Muscle of arm (tissue), 12 donors: ENCODE results near the gene GAS7. TPM values are rescaled to one million over a fixed set of nuclear protein-coding genes. Genes with fewer than 3 reads are reported as not detected.
"Not testable (repeated sequence)": the region's sequence is repeated elsewhere in the genome, so short reads cannot be mapped to it uniquely, and the experiment has no call there.

Experiments used
- DNase-seq: peaks from one replicate; pipeline ENCODE4 v3.0.0-alpha.2; 2013
- polyA plus RNA-seq, 12 donors: library from polyadenylated mRNA; unstranded; fragments of 120-200 nt; gene quantifications; one replicate each; pipeline ENCODE4 v1.2.1, GENCODE V29; 2013; ENCODE audit not compliant: insufficient read length in 12 of 12

The GAS7 gene
- polyA plus RNA-seq, 12 donors = 49.1 to 97.0 (median 61.1) TPM; not detected in 1

DNA sequence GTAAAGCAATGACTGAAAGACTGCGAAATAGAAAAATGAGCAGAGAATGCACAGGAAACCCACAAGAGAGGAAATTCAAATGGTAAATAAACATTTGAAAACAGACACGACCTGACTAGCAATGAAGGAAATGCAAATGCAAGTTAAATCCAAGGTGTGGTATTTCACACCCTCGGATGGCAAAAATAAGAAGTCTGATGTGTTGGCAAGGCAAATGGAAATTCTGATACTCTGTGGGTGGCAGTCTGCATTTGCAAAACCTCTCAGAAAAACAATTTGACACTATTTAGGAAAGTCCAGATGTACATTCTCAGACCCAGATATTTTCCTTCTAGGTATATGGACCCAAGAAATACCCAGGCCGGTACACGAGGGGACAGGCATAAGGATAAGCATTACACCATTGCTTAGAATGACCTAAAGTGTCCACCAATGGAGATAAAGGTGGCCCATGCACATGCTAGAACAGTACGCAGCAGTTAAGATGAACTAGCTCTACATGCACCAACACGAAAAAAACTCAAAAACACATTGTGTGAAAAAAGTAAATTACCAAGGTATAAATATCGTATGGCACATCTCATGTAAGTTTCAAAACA is 116.7 kb downstream of the GAS7 start:
- DNase-seq = no peak

DNA sequence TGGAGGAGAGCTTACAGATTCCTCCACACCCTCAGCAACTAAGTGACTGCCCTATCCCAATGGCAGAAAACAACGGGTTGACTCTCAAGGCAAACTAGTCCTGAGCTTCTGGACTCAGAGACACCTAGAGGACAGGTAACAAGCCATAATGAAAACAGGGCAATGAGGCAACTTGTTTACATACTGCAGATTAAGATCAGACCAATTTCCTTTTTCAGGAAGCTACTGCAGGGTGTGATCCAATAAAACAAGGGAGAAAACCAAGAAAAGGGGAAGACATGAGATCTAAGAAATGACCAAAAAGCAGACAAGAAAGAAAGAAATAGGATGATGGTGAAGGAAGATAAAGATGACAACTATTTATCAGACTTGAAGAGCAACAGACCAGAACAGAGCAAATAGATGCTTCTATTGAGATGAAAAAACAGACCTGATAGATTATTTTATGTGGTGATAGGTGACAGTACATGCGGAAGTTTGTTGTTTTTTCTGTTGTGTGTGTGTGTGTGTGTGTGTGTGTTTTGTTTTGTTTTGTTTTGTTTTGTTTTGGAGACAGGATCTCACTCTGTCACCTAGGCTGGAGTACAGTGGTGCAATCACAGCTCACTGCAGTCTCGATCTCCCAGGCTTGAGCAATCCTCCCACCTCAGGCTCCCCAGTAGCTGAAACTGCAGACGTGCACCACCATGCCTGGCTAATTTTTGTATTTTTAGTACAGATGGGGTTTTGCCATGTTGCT is 120.7 kb downstream of the GAS7 start:
- DNase-seq = no peak

DNA sequence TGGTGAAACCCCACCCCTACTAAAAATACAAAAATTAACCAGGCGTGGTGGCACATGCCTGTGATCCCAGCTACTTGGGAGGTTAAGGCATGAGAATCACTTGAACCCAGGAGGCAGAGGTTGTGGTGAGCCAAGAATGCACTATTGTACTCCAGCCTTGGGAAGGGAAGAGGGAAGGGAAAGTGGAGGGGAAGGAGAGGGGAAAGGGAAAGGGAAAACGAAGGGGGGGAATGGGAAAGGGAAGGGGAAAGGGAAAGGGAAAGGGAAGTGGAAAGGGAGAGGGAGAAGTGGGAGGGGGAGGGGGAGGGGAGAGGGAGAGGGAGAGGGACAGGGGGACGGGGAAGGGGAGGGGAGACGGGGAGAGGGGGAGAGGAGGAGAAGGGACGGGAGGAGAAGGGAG is 122.5 kb downstream of the GAS7 start:
- DNase-seq = no peak

GRCh38 chr17:10073941-10074340 is 124.5 kb downstream of the GAS7 start:
- no peak for DNase-seq

DNA sequence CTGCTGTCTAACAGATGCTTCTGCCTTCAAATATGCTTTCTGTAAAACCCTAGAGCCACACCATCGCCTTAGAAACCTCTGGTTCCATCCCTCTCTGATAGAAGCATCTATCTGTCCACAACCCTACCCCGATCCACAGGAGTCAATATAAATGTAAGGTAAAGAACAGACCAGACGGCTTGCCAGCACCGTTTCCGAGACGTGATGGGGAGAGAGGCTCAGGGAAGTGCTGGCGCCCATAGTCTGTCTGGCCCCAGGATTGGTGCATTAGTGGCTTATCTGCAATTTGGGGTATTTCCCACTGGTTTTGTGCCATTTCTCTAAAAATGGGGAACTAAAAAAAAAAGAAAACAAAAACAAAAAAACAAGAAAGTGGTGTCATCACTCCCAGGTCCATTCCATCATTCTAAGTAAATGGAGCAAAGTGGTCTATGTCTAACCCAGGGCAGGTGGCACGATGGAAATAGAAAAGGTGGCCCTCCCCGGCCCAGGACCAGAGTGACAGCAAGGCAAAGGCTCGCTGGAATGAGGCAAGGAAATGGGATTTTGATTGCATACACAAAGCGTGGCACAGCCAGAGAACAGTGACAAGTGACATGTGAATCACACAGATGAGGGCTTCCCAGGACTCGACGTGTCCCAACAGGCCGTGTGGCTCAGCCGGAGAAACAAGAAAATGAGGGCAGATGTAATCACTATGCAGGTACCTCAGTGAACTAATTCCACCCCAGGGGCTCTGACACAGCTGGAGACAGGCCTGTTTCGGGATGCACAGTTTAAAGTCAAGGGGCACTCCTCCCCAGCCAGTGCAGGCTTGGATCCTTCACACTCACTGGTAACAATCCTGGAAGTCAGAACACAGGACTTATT is 125.6 kb downstream of the GAS7 start:
- DNase-seq = no peak

DNA sequence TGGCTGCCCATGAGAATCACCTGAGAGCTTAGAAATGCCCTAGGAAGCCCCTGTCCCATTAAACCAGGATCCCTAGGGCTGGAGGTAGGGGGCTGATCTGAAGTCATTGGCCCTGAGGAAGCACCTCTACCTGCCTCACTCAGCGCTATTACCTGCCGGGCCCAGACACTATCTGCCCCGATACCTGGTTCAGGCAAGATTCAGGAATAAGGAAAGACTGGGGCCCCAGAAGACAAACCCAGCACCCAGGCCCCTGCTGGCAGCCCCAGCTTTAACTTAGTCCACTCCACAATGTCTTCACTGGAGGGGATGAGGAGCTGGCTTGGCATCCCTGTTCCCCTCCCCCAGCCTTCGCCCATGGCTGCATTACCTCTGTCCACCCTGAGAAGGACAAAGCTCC is 126.3 kb downstream of the GAS7 start:
- no peak for DNase-seq

DNA sequence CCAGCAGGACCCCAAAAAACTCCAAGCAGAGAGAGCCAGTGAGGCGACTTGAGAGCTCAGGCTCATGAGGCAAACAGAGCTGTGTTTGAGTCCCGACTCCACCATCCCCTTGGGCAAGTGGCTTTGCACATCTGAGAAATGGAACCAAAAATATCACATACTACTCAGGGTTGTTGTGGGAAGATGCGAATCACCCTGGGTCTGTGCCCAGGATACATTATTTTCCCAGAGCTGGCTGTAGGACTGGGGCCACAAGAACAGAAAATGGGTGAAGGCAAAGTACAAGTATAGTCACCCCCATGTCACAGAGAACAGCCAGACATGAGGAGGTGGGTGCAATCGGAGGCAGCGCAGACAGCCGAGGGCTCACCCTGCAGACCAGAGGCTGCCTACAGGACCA is 127.3 kb downstream of the GAS7 start:
- DNase-seq = no peak

GRCh38 chr17:10070690-10071089 is 127.7 kb downstream of the GAS7 start:
- DNase-seq = no peak

DNA sequence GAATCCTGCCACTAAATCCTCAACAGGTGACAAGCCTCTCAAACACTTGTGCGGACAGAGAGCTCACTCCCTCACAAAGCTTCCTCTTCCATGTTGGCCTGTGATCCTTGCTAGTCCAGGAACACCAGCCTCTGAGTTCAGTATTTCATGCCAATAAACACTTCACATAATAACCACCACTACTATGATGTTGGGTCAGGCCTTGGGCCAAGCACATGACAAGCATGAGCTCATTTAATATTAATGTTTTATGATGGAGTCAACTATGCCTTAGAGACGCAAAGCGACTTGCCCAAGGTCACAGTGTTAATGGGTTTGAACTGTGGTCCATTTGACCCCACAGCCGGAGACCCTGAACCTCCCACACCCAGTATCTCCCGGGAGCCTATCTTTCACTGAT is 129.1 kb downstream of the GAS7 start:
- DNase-seq = no peak

DNA sequence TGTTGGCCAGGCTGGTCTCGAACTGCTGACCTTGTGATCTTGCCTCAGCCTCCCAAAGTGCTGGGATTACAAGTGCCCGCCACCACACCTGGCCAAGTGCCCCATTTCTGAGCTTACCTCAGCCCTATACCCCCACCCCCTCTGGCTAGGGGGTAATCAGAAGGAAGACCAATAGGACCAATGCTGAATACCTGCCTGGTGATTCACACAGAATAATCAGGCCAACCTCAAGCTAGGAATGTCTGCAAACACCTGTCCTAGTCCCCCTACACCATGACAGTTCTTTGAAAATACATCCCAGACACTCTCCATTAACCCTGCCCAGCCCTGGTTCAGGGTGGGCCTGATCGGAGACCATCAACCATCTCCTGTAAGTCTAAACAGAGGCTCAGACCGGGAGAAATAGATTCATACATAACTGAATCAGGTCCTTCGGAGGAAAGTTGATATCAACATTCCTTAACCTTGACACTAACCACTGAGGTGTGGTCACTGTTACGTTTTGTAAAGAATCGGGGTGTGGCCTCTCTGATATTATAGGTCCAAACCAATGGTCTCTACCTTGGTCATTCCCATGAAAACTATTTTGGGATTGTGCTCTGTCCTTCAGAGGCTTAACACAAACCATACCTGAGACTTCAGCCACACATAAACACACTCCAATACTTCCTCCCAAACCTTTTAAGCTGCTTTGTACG is 130.8 kb downstream of the GAS7 start:
- no peak for DNase-seq

DNA sequence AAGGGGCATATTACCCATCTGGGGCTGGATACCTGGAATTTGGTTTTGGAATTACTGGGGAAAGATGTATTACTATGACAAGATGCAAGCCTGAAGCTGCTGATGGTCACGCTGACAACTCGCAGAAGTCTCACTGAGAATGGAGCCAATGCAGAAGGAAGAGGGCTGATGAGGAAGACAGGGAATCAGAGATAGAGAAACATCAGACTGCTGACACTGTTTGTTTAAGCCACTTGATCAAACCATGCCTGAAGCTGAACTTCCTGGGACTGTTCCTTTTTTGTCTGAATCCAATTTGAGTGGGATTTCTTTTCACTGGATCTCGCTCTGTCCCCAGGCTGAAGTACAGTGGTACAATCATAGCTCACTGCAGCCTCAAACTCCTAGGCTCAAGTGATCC is 133.9 kb downstream of the GAS7 start:
- no peak for DNase-seq

DNA sequence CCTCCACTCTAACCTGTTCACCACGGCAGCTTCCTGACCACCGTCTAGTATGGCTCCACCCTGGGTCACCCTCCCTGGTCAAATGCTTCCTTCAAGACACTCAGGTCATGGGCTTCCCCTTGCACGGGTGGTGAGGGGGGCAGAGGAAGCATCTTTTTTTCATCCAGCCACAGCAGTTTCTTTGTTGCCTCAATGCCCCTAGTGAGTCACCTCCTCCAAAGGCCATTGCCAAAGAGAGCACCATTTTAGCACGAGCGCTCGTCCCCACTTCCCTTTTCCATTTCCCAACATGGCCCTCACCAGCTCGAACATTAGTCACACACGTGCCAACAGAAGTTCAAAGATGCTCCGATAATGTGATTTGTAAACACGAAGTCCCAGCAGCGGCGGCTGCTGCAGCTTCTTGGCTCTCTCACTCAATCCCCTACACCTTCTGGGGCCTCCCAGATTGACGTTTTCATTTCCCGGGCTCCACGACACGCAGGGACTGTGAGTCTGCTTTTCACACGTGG is 134.6 kb downstream of the GAS7 start:
- DNase-seq = no peak

DNA sequence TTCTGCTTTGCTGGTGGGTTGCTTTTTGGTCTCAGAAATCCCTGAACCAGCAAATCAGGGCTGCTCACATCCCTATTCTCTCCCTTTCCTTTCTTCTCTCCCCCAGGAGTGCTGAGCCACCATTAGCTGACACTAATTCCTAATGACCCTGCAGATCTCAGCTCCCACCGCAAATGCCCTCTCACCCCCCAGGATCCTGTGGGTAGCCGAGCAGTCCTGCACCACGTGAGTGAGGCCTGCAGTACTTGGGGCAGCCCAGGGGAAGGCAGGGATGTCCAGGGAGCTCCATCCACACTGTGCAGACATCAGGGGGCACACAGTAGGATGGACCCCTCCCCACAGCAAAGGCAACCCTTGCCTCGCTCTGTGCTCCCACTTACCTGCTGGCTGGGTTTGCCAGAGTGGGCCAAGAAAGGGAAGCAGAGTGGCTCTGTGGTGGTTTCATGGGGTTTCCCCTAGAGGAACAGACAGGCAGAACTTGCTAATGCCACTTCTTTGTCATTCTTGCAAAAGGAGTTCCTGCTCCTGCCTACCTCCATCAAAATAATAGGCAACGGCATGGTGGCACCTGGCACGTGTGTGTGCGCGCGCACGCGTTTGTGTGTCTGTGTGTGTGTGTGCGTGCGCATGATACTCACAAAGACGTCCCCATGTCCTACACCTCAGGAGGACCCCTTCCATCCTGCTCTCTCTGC is 135.6 kb downstream of the GAS7 start:
- no peak for DNase-seq

DNA sequence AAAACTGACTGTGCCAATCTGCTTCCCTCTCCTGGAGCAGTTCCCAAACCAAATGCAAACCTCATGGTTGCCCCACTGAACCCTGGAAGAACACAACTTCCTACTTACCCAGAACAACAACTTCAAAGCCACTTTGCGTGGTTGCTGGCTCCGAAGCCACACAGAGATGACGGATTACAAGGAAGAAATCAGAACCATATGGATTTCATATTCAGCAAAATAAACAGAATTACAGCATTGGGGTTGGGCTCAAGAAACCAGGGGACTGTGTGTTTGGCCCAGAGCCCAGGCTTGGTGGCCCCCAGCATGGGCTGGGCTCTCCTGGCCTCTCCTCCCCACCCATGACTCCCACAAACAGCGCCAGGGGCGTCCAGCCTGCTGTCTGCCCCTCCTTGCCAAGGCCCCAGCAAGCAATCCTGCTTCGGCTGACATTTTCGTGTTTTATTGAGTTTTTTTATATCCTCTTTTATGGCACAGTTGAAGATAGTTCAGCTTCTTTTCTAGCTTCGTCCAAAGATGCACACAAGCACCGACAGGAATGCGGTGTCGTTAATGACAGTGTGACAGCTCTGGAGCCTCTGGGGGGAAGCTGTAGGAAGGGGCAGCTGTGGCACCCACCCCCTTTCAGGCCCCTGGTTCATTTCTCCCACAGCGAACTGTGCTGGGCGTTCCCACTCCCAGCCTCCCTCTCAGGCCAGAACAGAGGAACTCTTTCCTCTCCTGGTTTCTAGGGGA is 137.1 kb downstream of the GAS7 start:
- peak; percentile 80 for DNase-seq

DNA sequence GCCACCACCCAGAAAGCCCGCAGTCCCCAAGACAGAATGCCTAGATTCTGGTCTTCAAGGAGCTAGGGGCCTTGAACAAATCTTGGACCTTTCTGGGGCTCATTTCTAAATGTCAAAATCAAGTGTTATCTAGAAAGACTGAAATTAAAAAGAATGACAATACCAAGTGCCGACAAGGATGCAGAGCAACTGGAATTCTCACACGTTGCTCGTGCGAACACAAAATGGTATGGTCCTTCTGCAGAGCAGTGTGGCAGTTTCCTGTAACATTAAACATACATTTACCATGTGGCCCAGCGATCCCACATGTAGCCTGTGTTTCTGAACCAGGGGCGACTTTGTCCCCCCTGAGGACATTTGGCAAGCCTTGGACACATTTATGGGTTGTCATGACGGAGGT is 137.9 kb downstream of the GAS7 start:
- no peak for DNase-seq

DNA sequence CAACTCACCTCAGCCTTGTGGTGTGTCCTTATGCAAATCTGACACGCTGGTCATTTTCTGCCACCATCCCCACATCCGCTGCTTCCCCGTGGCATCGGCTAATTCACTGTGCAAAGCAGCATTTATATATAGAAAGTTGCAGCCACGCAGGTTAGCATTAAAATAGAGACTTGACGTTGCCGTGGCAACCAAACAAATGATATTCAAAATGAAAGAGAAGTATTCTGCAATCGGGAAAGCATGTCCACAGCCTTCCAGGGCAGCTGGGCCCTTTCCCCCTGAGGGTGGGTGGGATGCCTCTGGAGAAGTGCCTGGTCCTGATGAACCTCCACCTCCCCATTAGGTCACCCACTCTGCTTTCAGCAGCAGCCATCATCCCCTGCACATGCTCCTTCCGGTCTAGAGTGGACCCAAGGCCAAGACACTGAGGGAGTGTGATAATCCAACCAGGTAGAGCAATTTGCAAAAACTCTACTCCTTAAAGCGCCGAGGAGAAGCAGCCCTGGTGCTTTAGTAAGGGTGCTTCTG is 138.7 kb downstream of the GAS7 start:
- DNase-seq = peak; percentile 90

DNA sequence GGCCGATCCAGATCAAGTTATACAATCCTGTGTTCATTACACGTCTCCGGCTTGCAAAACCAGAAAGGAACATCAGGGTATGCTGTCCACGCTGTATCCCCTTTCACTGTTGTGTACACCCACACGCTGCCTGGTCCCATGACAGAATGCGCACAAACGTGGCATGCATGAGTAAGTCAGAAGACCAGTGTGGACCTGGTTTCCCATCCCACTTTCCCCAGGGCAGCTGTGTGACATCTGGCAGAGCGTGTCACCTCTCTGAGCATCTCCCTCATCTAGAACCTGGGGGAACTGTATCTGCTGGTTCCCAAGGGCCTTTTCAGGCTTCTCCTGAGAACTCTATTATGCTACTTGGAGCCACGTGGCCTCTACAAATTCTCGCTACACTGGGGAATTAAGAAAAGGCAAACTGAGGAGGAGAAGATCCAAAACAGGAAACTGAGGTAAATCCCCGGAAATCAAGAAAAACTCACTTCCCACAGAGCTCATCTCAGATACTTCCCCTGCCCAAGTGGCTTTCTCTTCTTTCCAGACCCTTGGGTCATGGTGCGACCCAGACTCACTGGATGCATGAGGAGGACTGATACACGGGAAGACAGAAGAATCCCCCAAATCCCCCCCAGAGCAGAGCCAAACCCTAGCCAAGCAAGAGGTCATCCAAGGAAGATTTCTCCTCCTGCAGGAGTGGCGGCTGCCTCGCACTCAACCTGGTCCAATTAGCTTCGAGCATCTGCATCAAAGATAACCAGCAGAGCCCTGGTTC is 139.3 kb downstream of the GAS7 start:
- DNase-seq = no peak

GRCh38 chr17:10057466-10057865 is 140.9 kb downstream of the GAS7 start:
- DNase-seq = not testable (repeated sequence)

DNA sequence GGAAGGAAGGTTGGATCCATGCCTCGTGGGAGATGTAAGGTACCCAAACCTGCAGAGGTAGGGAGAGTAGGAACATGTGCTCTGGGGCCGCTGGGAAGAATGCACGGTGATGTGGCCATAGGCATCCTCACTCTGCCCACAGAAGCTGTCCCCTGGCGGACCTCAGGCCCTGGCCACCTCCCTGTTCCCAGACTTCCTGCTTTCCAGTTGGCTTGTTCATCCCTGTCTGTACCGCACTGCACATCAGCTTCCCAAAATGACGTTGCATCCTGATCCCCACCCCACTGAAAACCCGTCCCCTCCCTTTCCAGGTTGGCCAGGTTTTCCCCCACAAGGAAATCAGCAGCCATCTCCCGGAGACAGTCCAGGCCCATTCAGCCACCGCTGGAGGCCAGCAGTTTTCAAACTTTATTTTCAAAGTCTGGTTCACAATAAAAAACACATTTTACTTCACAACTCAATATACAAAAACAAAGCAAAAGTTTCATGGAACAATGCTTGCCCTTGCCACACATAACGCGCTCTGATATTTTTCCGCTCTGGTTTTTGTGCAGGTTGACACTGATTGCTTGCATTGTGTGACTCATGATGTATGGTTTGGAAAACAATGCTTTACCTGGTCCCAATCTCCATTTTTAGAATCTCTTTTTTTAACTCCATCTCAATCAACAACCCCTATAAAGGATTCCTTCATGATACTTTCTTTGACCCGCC is 143.0 kb downstream of the GAS7 start:
- no peak for DNase-seq
